Peyer's patch (tissue), 4 donors: ENCODE data around the gene YARS1.

Source experiments
- CTCF ChIP-seq, 6 experiments: fragments of 450-650 bp in 4 of 6; fragments of 200-600 bp in 2 of 6; sonication (generic) in 1 of 6; IDR thresholded peaks; one replicate each; pipeline ENCODE4 v1.5.1; 2017 to 2019; ENCODE audit warnings: antibody characterized with exemption in 6 of 6, mild to moderate bottlenecking in 3 of 6, moderate library complexity in 1 of 6
- POLR2A ChIP-seq, 2 donors: fragments of 450-650 bp; IDR thresholded peaks; one replicate each; pipeline ENCODE4 v1.5.1; 2017; ENCODE audit warnings: antibody characterized with exemption in 2 of 2, mild to moderate bottlenecking in 2 of 2, moderate library complexity in 2 of 2

- TF ChIP-seq POLR2A (IDR thresholded peaks at IDR 0.05) (no peak), CTCF (IDR thresholded peaks at IDR 0.05) (peak in 1 of 6 experiments; percentile 6)
Measured at GRCh38 chr1:32753532-32754316, 63.4 kb downstream of the YARS1 start.
